Adrenal gland (tissue), 12 donors: ENCODE measurements around the gene MAN1A2. TPM values are rescaled to one million over a fixed set of nuclear protein-coding genes. Genes with fewer than 3 reads are reported as not detected.

ENCODE experiments used
- DNase-seq, 7 donors: peaks; one replicate each; pipeline ENCODE4 v3.0.0-alpha.2; 2019 to 2020
- H3K27ac ChIP-seq, 5 donors: fragments of 200-600 bp; sonication (generic) in 4 of 5; 1 replicate in 3 of 5; 2 replicates in 2 of 5; pipeline versions ENCODE4 v1.5.1 to v1.8.0; 2016 to 2020; ENCODE audit warnings: mild to moderate bottlenecking in 1 of 5
- H3K27me3 ChIP-seq: fragments of 200-600 bp; 2 replicates; pipeline ENCODE4 v1.8.0; 2021
- H3K36me3 ChIP-seq, 2 donors: fragments of 200-600 bp; replicated peaks in 1 of 2; 1 replicate in 1 of 2; 2 replicates in 1 of 2; pipeline versions ENCODE4 v1.5.1 to v1.8.0; 2018 to 2022
- H3K4me1 ChIP-seq, 2 donors: fragments of 200-600 bp; replicated peaks in 1 of 2; 1 replicate in 1 of 2; 2 replicates in 1 of 2; pipeline versions ENCODE4 v1.5.1 to v1.8.0; 2018 to 2021
- H3K4me3 ChIP-seq, 4 donors: fragments of 200-600 bp; sonication (generic) in 3 of 4; one replicate each; pipeline ENCODE4 v1.5.1; 2016 to 2018
- H3K9me3 ChIP-seq, 3 donors: fragments of 200-600 bp; sonication (generic) in 1 of 3; replicated peaks in 1 of 3; 1 replicate in 2 of 3; 2 replicates in 1 of 3; pipeline versions ENCODE4 v1.5.1 to v1.8.0; 2016 to 2021
- POLR2A ChIP-seq, 2 donors: fragments of 450-650 bp; IDR thresholded peaks; one replicate each; pipeline ENCODE4 v1.6.1; 2017; ENCODE audit warnings: antibody characterized with exemption in 2 of 2, mild to moderate bottlenecking in 2 of 2, moderate library complexity in 1 of 2
- WGBS, 4 donors: extraction: QIAGEN DNeasy Blood & Tissue Kit in 2 of 4; methylation state at CpG; one replicate each; pipeline versions ENCODE4 v1.1.5 to v1.1.7; 2013 to 2017; 5-methylcytosine and 5-hydroxymethylcytosine counted together
- intact Hi-C, 2 donors: fragments of 100-400 bp; cut with DNase I; formaldehyde crosslinking; loops; one replicate each; pipeline versions ENCODE4 v1.14.1 to v1.15.0; 2022 to 2023
- polyA plus RNA-seq, 3 donors: library from polyadenylated mRNA; stranded (reverse); fragments of 200-250 nt in 2 of 3; fragments of 350-450 nt in 1 of 3; fragmentation: Illumina TruSeq in 1 of 3; extraction: RNeasy Lipid Tissue Mini Kit (QIAGEN cat#74804) in 1 of 3; gene quantifications; one replicate each; pipeline ENCODE4 v1.2.3, GENCODE V29; 2013 to 2014
- total RNA-seq, 9 donors: library from RNA; depleted of rRNA in 4 of 9; stranded (reverse); fragments of >200 nt in 4 of 9; fragments of 120-200 nt in 1 of 9; fragmentation: NEBNext Ultra II Directional in 1 of 9; extraction: Animal tissue kit (Norgen Biotek cat#: 25700) in 1 of 9; gene quantifications; one replicate each; pipeline versions ENCODE4 v1.1.0 to v1.2.4, GENCODE V29; 2013 to 2023
- TF ChIP-seq, protein P1 (sequence below), 6 experiments: fragments of 450-650 bp in 4 of 6; fragments of 200-600 bp in 2 of 6; sonication (generic) in 1 of 6; IDR thresholded peaks; 1 replicate in 5 of 6; 2 replicates in 1 of 6; pipeline versions ENCODE4 v1.5.1 to v1.8.0; 2016 to 2021; ENCODE audit warnings: antibody characterized with exemption in 6 of 6, mild to moderate bottlenecking in 2 of 6, moderate library complexity in 1 of 6
- donor health status: healthy with polysubstance abuse.
- donor health status: Bipolar disorder and iron deficiency.
- donor health status: DM: yes; HTN: yes; CAD: no.
- donor health status: DM: no; HTN: no; CAD: no.
- donor health status: DM: no; HTN: no; CAD: no.
- donor health status: DM: yes; HTN: yes; CAD: no.

Gene MAN1A2
- total and polyA plus RNA-seq, 12 donors, result 4.4 to 45.2 (median 34.1) TPM

DNA sequence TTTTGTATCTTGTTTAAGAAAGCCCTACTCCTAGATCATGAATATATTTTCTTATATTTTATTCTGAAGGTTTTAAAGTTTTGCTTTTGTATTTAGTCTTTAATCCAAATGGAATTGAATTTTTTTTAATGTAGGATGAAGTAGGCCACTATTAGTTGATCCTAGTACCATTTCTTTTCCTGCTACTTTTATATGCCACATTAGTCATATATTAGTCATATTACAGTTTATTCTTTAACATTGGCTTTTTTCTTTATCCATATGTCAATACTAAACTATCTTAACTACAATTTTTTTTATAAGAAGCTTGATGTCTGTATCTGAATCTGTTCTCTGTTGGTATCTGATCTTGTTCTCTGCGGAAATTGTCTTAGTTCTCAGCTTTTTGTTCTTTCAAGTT is 48.8 kb downstream of the MAN1A2 start:
- 94 to 99% (median 97%) methylated on average over 1 of the region's 1 CpG for WGBS, 4 donors
- TF ChIP-seq POLR2A (IDR thresholded peaks at IDR 0.05), result no peak
- TF ChIP-seq, protein P1, sequence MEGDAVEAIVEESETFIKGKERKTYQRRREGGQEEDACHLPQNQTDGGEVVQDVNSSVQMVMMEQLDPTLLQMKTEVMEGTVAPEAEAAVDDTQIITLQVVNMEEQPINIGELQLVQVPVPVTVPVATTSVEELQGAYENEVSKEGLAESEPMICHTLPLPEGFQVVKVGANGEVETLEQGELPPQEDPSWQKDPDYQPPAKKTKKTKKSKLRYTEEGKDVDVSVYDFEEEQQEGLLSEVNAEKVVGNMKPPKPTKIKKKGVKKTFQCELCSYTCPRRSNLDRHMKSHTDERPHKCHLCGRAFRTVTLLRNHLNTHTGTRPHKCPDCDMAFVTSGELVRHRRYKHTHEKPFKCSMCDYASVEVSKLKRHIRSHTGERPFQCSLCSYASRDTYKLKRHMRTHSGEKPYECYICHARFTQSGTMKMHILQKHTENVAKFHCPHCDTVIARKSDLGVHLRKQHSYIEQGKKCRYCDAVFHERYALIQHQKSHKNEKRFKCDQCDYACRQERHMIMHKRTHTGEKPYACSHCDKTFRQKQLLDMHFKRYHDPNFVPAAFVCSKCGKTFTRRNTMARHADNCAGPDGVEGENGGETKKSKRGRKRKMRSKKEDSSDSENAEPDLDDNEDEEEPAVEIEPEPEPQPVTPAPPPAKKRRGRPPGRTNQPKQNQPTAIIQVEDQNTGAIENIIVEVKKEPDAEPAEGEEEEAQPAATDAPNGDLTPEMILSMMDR (IDR thresholded peaks at IDR 0.05), result no peak

GRCh38 chr1:117416546-117417125 is 49.4 kb downstream of the MAN1A2 start:
- H3K27me3 ChIP-seq, result no peaks in the 10 kb centered on the region
- intact Hi-C loops, result no loop called here
- no peak overlapping the region for H3K27ac ChIP-seq
- TF ChIP-seq POLR2A (IDR thresholded peaks at IDR 0.05), result no peak
- TF ChIP-seq, protein P1 (IDR thresholded peaks at IDR 0.05), result no peak
- DNase-seq, result no peak
- no peaks in the 10 kb centered on the region for H3K4me1 ChIP-seq
- no peaks in the 10 kb centered on the region for H3K9me3 ChIP-seq
- H3K4me3 ChIP-seq, result no peak overlapping the region
- no peaks in the 10 kb centered on the region for H3K36me3 ChIP-seq

More for the DNA sequence above, 48.8 kb downstream of the MAN1A2 start:
- no peak for DNase-seq
- H3K4me1 ChIP-seq, result no peaks in the 10 kb centered on the region
- no peaks in the 10 kb centered on the region for H3K9me3 ChIP-seq
- H3K36me3 ChIP-seq, result no peaks in the 10 kb centered on the region
- intact Hi-C loops, result no loop called here
- no peaks in the 10 kb centered on the region for H3K27me3 ChIP-seq
- H3K27ac ChIP-seq, result no peak overlapping the region
- no peak overlapping the region for H3K4me3 ChIP-seq

GRCh38 chr1:117425050-117425734 is 57.9 kb downstream of the MAN1A2 start:
- Histone ChIP-seq H3K27me3 (no peaks in the 10 kb centered on the region), H3K4me3 (no peak overlapping the region), H3K27ac (no peak overlapping the region), H3K9me3 (peaks cover 0 to 8% (median 7%) of the 10 kb centered on the region in 3 donors), H3K4me1 (no peaks in the 10 kb centered on the region), H3K36me3 (no peaks in the 10 kb centered on the region)
- TF ChIP-seq, protein P1 (IDR thresholded peaks at IDR 0.05), result no peak
- TF ChIP-seq POLR2A (IDR thresholded peaks at IDR 0.05), result no peak
- DNase-seq, result no peak
- intact Hi-C loops, result no loop called here
- WGBS, 4 donors, result 97 to 100% (median 98%) methylated on average over 2 of the region's 2 CpGs

DNA sequence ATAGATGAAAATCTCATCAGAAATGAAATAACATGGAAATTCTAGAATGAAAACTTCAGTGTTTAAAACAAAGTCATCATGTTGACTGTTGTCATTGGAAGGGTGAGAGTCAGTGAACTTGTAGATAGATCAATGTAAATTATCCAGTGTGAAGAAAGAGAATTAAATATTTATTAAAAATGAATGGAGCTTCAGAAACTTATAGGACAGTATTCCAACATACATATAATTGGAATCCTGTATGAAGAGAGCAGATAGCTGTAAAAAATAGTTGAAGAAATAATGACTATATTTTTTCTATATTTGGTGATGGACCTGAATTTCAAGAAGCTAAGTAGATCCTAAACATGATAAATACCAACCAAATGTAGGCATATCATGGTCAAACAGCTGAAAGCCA is 60.0 kb downstream of the MAN1A2 start:
- Histone ChIP-seq H3K9me3 (peaks cover 0 to 8% (median 7%) of the 10 kb centered on the region in 3 donors), H3K27ac (no peak overlapping the region), H3K36me3 (no peaks in the 10 kb centered on the region), H3K4me3 (no peak overlapping the region), H3K4me1 (no peaks in the 10 kb centered on the region), H3K27me3 (no peaks in the 10 kb centered on the region)
- intact Hi-C loops, result no loop called here
- no peak for DNase-seq
- TF ChIP-seq POLR2A (IDR thresholded peaks at IDR 0.05), result no peak
- TF ChIP-seq, protein P1 (IDR thresholded peaks at IDR 0.05), result no peak
